ENCODE data around the gene PRR3. TPM values are rescaled to one million over a fixed set of nuclear protein-coding genes. Genes with fewer than 3 reads are reported as not detected.

The PRR3 gene
- total RNA-seq, 1 donor from 2014 or later = 13.7 TPM

- Histone ChIP-seq H3K79me2 (ENCODE audit: low read depth) (no peaks in the 10 kb centered on the region), H3K36me3 (no peaks in the 10 kb centered on the region), H3K27me3 (peaks cover 4% of the 10 kb centered on the region), H4K20me1 (ENCODE audit: low read depth) (no peaks in the 10 kb centered on the region), H3K4me3 (no peak overlapping the region), H2AFZ (replicated peaks) (no peak overlapping the region), H3K4me2 (no peak overlapping the region), H3K9me3 (ENCODE audit: low read depth) (no peaks in the 10 kb centered on the region), H3K4me1 (no peaks in the 10 kb centered on the region), H3F3A (ENCODE audit: low read depth) (no peaks in the 10 kb centered on the region), H3K9ac (no peak overlapping the region), H3K27ac (no peak overlapping the region)
- Mint-ChIP-seq H3K27me3 (ENCODE audit: insufficient read depth, low read depth) (peaks cover 7% of the 10 kb centered on the region), H3K36me3 (no peaks in the 10 kb centered on the region), H3K4me3 (no peak overlapping the region), H3K9me3 (peaks cover 4% of the 10 kb centered on the region), H3K4me1 (no peaks in the 10 kb centered on the region), H3K27ac (no peak overlapping the region)
- TF ChIP-seq EZH2 (IDR thresholded peaks at IDR 0.05) = no peak
- no peak for TF ChIP-seq CTCF (IDR thresholded peaks at IDR 0.05)
- TF ChIP-seq EZH2phosphoT487 (IDR thresholded peaks at IDR 0.05) = no peak
- DNase-seq (ENCODE audit: low spot score) = no peak
Observed at GRCh38 chr6:30530014-30530413, 27.1 kb upstream of the PRR3 start.

GRCh38 chr6:30533460-30534294, 23.4 kb upstream of the PRR3 start:
- no peaks in the 10 kb centered on the region for H3K36me3 ChIP-seq
- no peak overlapping the region for H3K9ac ChIP-seq
- no peaks in the 10 kb centered on the region for H3K4me1 ChIP-seq
- no peaks in the 10 kb centered on the region for H3K36me3 Mint-ChIP-seq
- H3K27ac Mint-ChIP-seq = no peak overlapping the region
- no peak overlapping the region for H2AFZ ChIP-seq (replicated peaks)
- H3K79me2 ChIP-seq (ENCODE audit: low read depth) = no peaks in the 10 kb centered on the region
- no peaks in the 10 kb centered on the region for H3K9me3 Mint-ChIP-seq
- no peaks in the 10 kb centered on the region for H3K27me3 ChIP-seq
- H3K4me1 Mint-ChIP-seq = no peaks in the 10 kb centered on the region
- no peak overlapping the region for H3K4me2 ChIP-seq
- H3K27ac ChIP-seq = no peak overlapping the region
- H3K27me3 Mint-ChIP-seq (ENCODE audit: insufficient read depth, low read depth) = peaks cover 6% of the 10 kb centered on the region
- no peaks in the 10 kb centered on the region for H3K9me3 ChIP-seq (ENCODE audit: low read depth)
- no peak for TF ChIP-seq EZH2phosphoT487 (IDR thresholded peaks at IDR 0.05)
- TF ChIP-seq CTCF (IDR thresholded peaks at IDR 0.05) = no peak
- TF ChIP-seq EZH2 (IDR thresholded peaks at IDR 0.05) = no peak
- no peak overlapping the region for H3K4me3 Mint-ChIP-seq
- H4K20me1 ChIP-seq (ENCODE audit: low read depth) = no peaks in the 10 kb centered on the region
- no peak overlapping the region for H3K4me3 ChIP-seq
- DNase-seq (ENCODE audit: low spot score) = no peak
- no peaks in the 10 kb centered on the region for H3F3A ChIP-seq (ENCODE audit: low read depth)

- Histone ChIP-seq H3F3A (ENCODE audit: low read depth) (no peaks in the 10 kb centered on the region), H3K79me2 (ENCODE audit: low read depth) (no peaks in the 10 kb centered on the region), H3K9me3 (ENCODE audit: low read depth) (no peaks in the 10 kb centered on the region), H4K20me1 (ENCODE audit: low read depth) (no peaks in the 10 kb centered on the region), H3K4me1 (no peaks in the 10 kb centered on the region), H3K9ac (no peak overlapping the region), H3K4me2 (no peak overlapping the region), H3K27ac (no peak overlapping the region), H3K36me3 (no peaks in the 10 kb centered on the region), H3K27me3 (peaks cover 12% of the 10 kb centered on the region), H2AFZ (replicated peaks) (no peak overlapping the region), H3K4me3 (no peak overlapping the region)
- no peaks in the 10 kb centered on the region for H3K4me1 Mint-ChIP-seq
- no peaks in the 10 kb centered on the region for H3K36me3 Mint-ChIP-seq
- no peak for DNase-seq (ENCODE audit: low spot score)
- no peak overlapping the region for H3K4me3 Mint-ChIP-seq
- no peaks in the 10 kb centered on the region for H3K27me3 Mint-ChIP-seq (ENCODE audit: insufficient read depth, low read depth)
- TF ChIP-seq EZH2 (IDR thresholded peaks at IDR 0.05) (no peak), CTCF (IDR thresholded peaks at IDR 0.05) (no peak), EZH2phosphoT487 (IDR thresholded peaks at IDR 0.05) (no peak)
- H3K27ac Mint-ChIP-seq = no peak overlapping the region
- no peaks in the 10 kb centered on the region for H3K9me3 Mint-ChIP-seq
Observed at GRCh38 chr6:30537931-30538330, 19.2 kb upstream of the PRR3 start.

Measured in neural progenitor cell (in vitro differentiated cells).